Transverse colon (tissue), 4 donors: Measurements from ENCODE around the gene CBLB. TPM values are rescaled to one million over a fixed set of nuclear protein-coding genes. Genes with fewer than 3 reads are reported as not detected.

Source experiments
- DNase-seq: peaks from one replicate; pipeline ENCODE4 v3.0.0-alpha.2; 2019
- H3K27ac ChIP-seq, 4 donors: fragments of 200-600 bp; sonication (generic); 2 replicates each; pipeline ENCODE4 v1.5.1; 2016 to 2018; ENCODE audit warnings: inconsistent platforms in 4 of 4
- H3K27me3 ChIP-seq: fragments of 200-600 bp; sonication (generic); 2 replicates; pipeline ENCODE4 v1.5.1; 2017; ENCODE audit warnings: inconsistent platforms
- H3K36me3 ChIP-seq, 4 donors: fragments of 200-600 bp; sonication (generic); 2 replicates each; pipeline ENCODE4 v1.5.1; 2017 to 2019; ENCODE audit warnings: inconsistent platforms in 4 of 4
- H3K4me1 ChIP-seq, 4 donors: fragments of 200-600 bp; sonication (generic); 2 replicates each; pipeline ENCODE4 v1.5.1; 2017 to 2020; ENCODE audit warnings: inconsistent platforms in 4 of 4
- H3K4me3 ChIP-seq, 4 donors: fragments of 200-600 bp; sonication (generic); 1 replicate in 1 of 4; 2 replicates in 3 of 4; pipeline versions ENCODE4 v1.5.1 to v1.6.1; 2017 to 2019; ENCODE audit warnings: inconsistent platforms in 4 of 4
- H3K9me3 ChIP-seq, 2 donors: fragments of 200-600 bp; sonication (generic); 2 replicates each; pipeline ENCODE4 v1.5.1; 2017 to 2019; ENCODE audit warnings: inconsistent platforms in 2 of 2
- CTCF ChIP-seq, 5 experiments: fragments of 200-600 bp in 3 of 5; fragments of 450-650 bp in 2 of 5; sonication (generic) in 3 of 5; IDR thresholded peaks; 1 replicate in 2 of 5; 2 replicates in 3 of 5; pipeline ENCODE4 v1.5.1; 2016 to 2017; ENCODE audit warnings: antibody characterized with exemption in 5 of 5, inconsistent platforms in 3 of 5, mild to moderate bottlenecking in 2 of 5, moderate library complexity in 1 of 5
- EP300 ChIP-seq: sonication (generic); formaldehyde crosslinking; IDR thresholded peaks from one replicate; pipeline ENCODE4 v1.6.1; 2017; ENCODE audit warnings: antibody characterized with exemption, low read depth
- POLR2A ChIP-seq: fragments of 450-650 bp; IDR thresholded peaks from one replicate; pipeline ENCODE4 v1.6.1; 2016; ENCODE audit warnings: antibody characterized with exemption, mild to moderate bottlenecking, moderate library complexity
- POLR2AphosphoS5 ChIP-seq, 3 donors: sonication (generic); formaldehyde crosslinking; IDR thresholded peaks; one replicate each; pipeline ENCODE4 v1.6.1; 2016; ENCODE audit warnings: antibody characterized with exemption in 3 of 3
- WGBS, 2 donors: methylation state at CpG; one replicate each; pipeline ENCODE4 v1.1.5; 2018; ENCODE audit warnings: low coverage in 1 of 2; 5-methylcytosine and 5-hydroxymethylcytosine counted together
- in situ Hi-C, 4 donors: fragments of 200-750 bp; cut with MboI; loops; one replicate each; pipeline versions ENCODE4 v1.15.0 to v1.15.1; 2017; ENCODE audit warnings: low sequenced_read_pairs in 3 of 4, low pct_ligation_motif_present in 1 of 4, low pct_unique_long_range_greater_than_20kb in 1 of 4
- intact Hi-C: fragments of 100-400 bp; cut with DNase I; formaldehyde crosslinking; loops from one replicate; pipeline ENCODE4 v1.15.1; 2023; ENCODE audit warnings: low total_unique reads
- total RNA-seq, 4 donors: library from RNA; depleted of rRNA; stranded (reverse); fragments of >200 nt; gene quantifications; one replicate each; pipeline ENCODE4 v1.1.0, GENCODE V29; 2016

Gene CBLB
- total RNA-seq, 4 donors from 2014 or later: 25.1 to 76.2 (median 63.6) TPM

DNA sequence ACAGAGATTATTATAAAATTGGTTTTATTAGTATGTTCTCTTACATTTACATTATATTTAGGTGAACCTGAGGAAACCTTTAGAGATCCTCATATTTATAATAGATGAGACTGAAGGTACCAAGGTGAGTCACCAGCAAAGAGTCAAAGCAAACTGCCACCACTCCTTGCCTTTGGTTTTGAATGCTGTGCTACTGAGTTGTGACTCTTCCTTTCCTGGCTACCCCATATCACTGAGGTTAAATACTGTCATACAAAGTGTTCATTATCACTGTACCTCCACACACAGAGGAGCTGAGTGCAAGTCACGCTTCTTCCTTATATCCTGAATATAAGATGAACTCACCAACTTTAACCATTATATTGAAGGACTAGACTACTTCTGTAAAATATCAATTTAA lies 168.2 kb downstream of the CBLB start:
- no peak overlapping the region for H3K4me3 ChIP-seq
- no peaks in the 10 kb centered on the region for H3K27me3 ChIP-seq
- TF ChIP-seq POLR2AphosphoS5 (IDR thresholded peaks at IDR 0.05) (no peak), POLR2A (no peak), CTCF (IDR thresholded peaks at IDR 0.05) (no peak), EP300 (no peak)
- in situ Hi-C loops: no loop called here
- H3K27ac ChIP-seq: no peak overlapping the region
- H3K9me3 ChIP-seq: no peaks in the 10 kb centered on the region
- H3K4me1 ChIP-seq: no peaks in the 10 kb centered on the region
- 100% methylated on average over 1 of the region's 1 CpG for WGBS, 2 donors
- H3K36me3 ChIP-seq: peaks cover 0 to 23% (median 4%) of the 10 kb centered on the region in 4 donors
- DNase-seq: no peak
- intact Hi-C loops: no loop called here

- in situ Hi-C loops (loop anchor here (25.0 kb wide), 2 partner anchors 171 to 921 kb away; partner anchors contain the start of gene CBLB (in 1 of the 4)), intact Hi-C loops (loop anchor here (5.0 kb wide), 1 partner anchor 926 kb away; no protein-coding TSS in a partner anchor)
- peaks cover 0 to 15% (median 5%) of the 10 kb centered on the region in 4 donors for H3K36me3 ChIP-seq
- H3K4me3 ChIP-seq: no peak overlapping the region
- TF ChIP-seq POLR2A: no peak
- no peak for DNase-seq
- no peak overlapping the region for H3K27ac ChIP-seq
- no peaks in the 10 kb centered on the region for H3K9me3 ChIP-seq
- H3K4me1 ChIP-seq: no peaks in the 10 kb centered on the region
- H3K27me3 ChIP-seq: no peaks in the 10 kb centered on the region
- WGBS, 2 donors: 73 to 87% methylated on average over 3 of the region's 3 CpGs
These were observed 177.2 kb downstream of the CBLB start for GRCh38 chr3:105691633-105692032.

- Histone ChIP-seq H3K9me3 (no peaks in the 10 kb centered on the region), H3K27ac (no peak overlapping the region), H3K27me3 (no peaks in the 10 kb centered on the region), H3K4me1 (no peaks in the 10 kb centered on the region), H3K4me3 (no peak overlapping the region), H3K36me3 (peaks cover 0 to 15% (median 5%) of the 10 kb centered on the region in 4 donors)
- in situ Hi-C loops: loop anchor here (25.0 kb wide), 2 partner anchors 171 to 921 kb away; partner anchors contain the start of gene CBLB (in 1 of the 4)
- no peak for DNase-seq
- TF ChIP-seq POLR2AphosphoS5 (IDR thresholded peaks at IDR 0.05) (no peak), CTCF (IDR thresholded peaks at IDR 0.05) (no peak), POLR2A (no peak), EP300 (no peak)
- intact Hi-C loops: loop anchor here (5.0 kb wide), 1 partner anchor 926 kb away; no protein-coding TSS in a partner anchor
These were observed 177.8 kb downstream of the CBLB start for GRCh38 chr3:105691053-105691452.

DNA sequence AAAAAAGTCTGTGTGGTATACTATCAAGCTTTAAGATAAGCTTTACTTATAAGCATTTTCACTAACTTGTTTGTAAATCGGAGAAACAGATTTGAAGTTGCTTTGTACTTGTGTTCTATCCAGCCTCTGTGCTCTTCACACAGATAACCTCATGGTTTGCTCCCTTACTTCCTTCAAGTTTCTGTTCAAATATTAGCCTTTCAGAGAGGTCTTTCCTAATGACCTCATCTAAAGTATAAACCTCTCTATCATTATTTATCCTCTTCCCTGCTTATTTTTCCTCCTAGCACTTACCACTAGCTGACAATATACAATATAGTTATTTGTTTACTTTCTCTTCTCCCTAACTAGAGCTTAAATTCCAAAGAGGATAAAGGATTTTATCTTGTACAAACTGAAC lies 180.0 kb downstream of the CBLB start:
- intact Hi-C loops (no loop called here), in situ Hi-C loops (loop anchor here (25.0 kb wide), 2 partner anchors 173 to 923 kb away; partner anchors contain the start of gene CBLB (in 1 of the 4))
- H3K36me3 ChIP-seq: peaks cover 0 to 15% (median 5%) of the 10 kb centered on the region in 4 donors
- H3K4me1 ChIP-seq: no peaks in the 10 kb centered on the region
- TF ChIP-seq POLR2A: no peak
- no peak for TF ChIP-seq POLR2AphosphoS5 (IDR thresholded peaks at IDR 0.05)
- TF ChIP-seq CTCF (IDR thresholded peaks at IDR 0.05): no peak
- TF ChIP-seq EP300: no peak
- WGBS, 2 donors: 78 to 79% methylated on average over 1 of the region's 1 CpG
- H3K27ac ChIP-seq: no peak overlapping the region
- no peak overlapping the region for H3K4me3 ChIP-seq
- no peak for DNase-seq
- H3K27me3 ChIP-seq: no peaks in the 10 kb centered on the region
- no peaks in the 10 kb centered on the region for H3K9me3 ChIP-seq
